ENCODE measurements around the gene FBXL17.

Gene FBXL17

GRCh38 chr5:108372369-108372768 is 9.5 kb downstream of the FBXL17 start:
- peak; percentile 9 for DNase-seq

- DNase-seq = no peak
Measured at GRCh38 chr5:108371263-108371662, 10.6 kb downstream of the FBXL17 start.

- DNase-seq = no peak
Measured at GRCh38 chr5:108369167-108369566, 12.7 kb downstream of the FBXL17 start.

GRCh38 chr5:108367679-108368334 is 14.1 kb downstream of the FBXL17 start:
- no peak for DNase-seq

- DNase-seq = no peak
Measured at GRCh38 chr5:108366500-108366899, 15.4 kb downstream of the FBXL17 start.

GRCh38 chr5:108361771-108362170 is 20.1 kb downstream of the FBXL17 start:
- no peak for DNase-seq

- no peak for DNase-seq
Measured at GRCh38 chr5:108361239-108361638, 20.7 kb downstream of the FBXL17 start.

- no peak for DNase-seq
Measured at GRCh38 chr5:108360280-108360679, 21.6 kb downstream of the FBXL17 start.

GRCh38 chr5:108356286-108356685 is 25.6 kb downstream of the FBXL17 start:
- DNase-seq = no peak

GRCh38 chr5:108353087-108353486 is 28.8 kb downstream of the FBXL17 start:
- no peak for DNase-seq

- peak; percentile 75 for DNase-seq
Measured at GRCh38 chr5:108345541-108346171, 36.2 kb downstream of the FBXL17 start.

- no peak for DNase-seq
Measured at GRCh38 chr5:108344103-108344822, 37.6 kb downstream of the FBXL17 start.

GRCh38 chr5:108341866-108342265 is 40.0 kb downstream of the FBXL17 start:
- DNase-seq = no peak

- no peak for DNase-seq
Measured at GRCh38 chr5:108340131-108340530, 41.8 kb downstream of the FBXL17 start.

- DNase-seq = no peak
Measured at GRCh38 chr5:108339220-108339619, 42.7 kb downstream of the FBXL17 start.

- no peak for DNase-seq
Measured at GRCh38 chr5:108334225-108334624, 47.7 kb downstream of the FBXL17 start.

- DNase-seq = no peak
Measured at GRCh38 chr5:108326982-108327381, 54.9 kb downstream of the FBXL17 start.

GRCh38 chr5:108324886-108325285 is 57.0 kb downstream of the FBXL17 start:
- no peak for DNase-seq

- DNase-seq = no peak
Measured at GRCh38 chr5:108321341-108321740, 60.6 kb downstream of the FBXL17 start.

GRCh38 chr5:108320231-108320630 is 61.7 kb downstream of the FBXL17 start:
- no peak for DNase-seq

- DNase-seq = no peak
Measured at GRCh38 chr5:108315829-108316228, 66.1 kb downstream of the FBXL17 start.

GRCh38 chr5:108312258-108312657 is 69.6 kb downstream of the FBXL17 start:
- DNase-seq = no peak

- no peak for DNase-seq
Measured at GRCh38 chr5:108311682-108312081, 70.2 kb downstream of the FBXL17 start.

- DNase-seq = no peak
Measured at GRCh38 chr5:108303611-108304010, 78.3 kb downstream of the FBXL17 start.
